B cell (primary cell): ENCODE measurements around the gene RNF32.

Experiments used
- EZH2 ChIP-seq: IDR thresholded peaks from 2 replicates; pipeline ENCODE4 v1.6.1; 2012; ENCODE audit warnings: borderline replicate concordance, low read depth, mild to moderate bottlenecking, moderate library complexity, low read length; ENCODE audit not compliant: insufficient read depth, poor library complexity, severe bottlenecking
- TF ChIP-seq, protein P1 (sequence below): fragments of 200-600 bp; IDR thresholded peaks from one replicate; pipeline ENCODE4 v1.8.0; 2022; ENCODE audit warnings: antibody characterized with exemption, mild to moderate bottlenecking

DNA sequence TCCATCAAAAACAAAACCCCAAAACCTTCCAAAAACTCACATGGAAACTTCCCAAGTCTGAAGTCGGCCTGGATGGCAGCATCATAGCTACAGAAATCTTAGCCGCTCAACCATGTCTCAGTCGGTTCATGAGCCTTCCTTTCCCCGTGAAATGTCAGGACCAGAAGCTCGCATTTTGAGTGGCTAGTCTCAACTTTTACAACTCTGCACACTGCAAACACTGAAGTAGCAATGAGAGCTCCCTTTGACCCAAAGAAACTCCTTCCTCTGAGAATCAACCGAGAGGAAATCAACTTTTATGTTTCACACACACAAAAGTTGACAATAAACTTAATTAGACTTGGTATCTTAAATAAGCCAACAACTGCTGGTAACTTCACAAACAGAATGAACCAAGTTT, 37.6 kb upstream of the RNF32 start:
- no peak for TF ChIP-seq EZH2
- TF ChIP-seq, protein P1, sequence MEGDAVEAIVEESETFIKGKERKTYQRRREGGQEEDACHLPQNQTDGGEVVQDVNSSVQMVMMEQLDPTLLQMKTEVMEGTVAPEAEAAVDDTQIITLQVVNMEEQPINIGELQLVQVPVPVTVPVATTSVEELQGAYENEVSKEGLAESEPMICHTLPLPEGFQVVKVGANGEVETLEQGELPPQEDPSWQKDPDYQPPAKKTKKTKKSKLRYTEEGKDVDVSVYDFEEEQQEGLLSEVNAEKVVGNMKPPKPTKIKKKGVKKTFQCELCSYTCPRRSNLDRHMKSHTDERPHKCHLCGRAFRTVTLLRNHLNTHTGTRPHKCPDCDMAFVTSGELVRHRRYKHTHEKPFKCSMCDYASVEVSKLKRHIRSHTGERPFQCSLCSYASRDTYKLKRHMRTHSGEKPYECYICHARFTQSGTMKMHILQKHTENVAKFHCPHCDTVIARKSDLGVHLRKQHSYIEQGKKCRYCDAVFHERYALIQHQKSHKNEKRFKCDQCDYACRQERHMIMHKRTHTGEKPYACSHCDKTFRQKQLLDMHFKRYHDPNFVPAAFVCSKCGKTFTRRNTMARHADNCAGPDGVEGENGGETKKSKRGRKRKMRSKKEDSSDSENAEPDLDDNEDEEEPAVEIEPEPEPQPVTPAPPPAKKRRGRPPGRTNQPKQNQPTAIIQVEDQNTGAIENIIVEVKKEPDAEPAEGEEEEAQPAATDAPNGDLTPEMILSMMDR, result no peak
